Effector memory CD4-positive, alpha-beta T cell (primary cell): ENCODE results near the gene ST14.

Experiments used
- DNase-seq, 3 donors: peaks; one replicate each; pipeline ENCODE4 v3.0.0-alpha.2; 2020
- H3K27ac ChIP-seq: 2 replicates; pipeline ENCODE4 v1.7.0; 2013; ENCODE audit warnings: mild to moderate bottlenecking, low read length, moderate library complexity; ENCODE audit not compliant: insufficient read depth, poor library complexity, severe bottlenecking
- H3K27me3 ChIP-seq: replicated peaks from 2 replicates; pipeline ENCODE4 v1.7.0; 2013; ENCODE audit warnings: mild to moderate bottlenecking, low read length; ENCODE audit not compliant: insufficient read depth, control insufficient read depth, poor library complexity, severe bottlenecking
- H3K36me3 ChIP-seq: 2 replicates; pipeline ENCODE4 v1.7.0; 2013; ENCODE audit warnings: mild to moderate bottlenecking, low read length, moderate library complexity; ENCODE audit not compliant: control insufficient read depth, insufficient read depth
- H3K4me1 ChIP-seq: 2 replicates; pipeline ENCODE4 v1.7.0; 2013; ENCODE audit warnings: low read length, mild to moderate bottlenecking; ENCODE audit not compliant: control insufficient read depth, insufficient read depth, poor library complexity, severe bottlenecking
- H3K4me3 ChIP-seq: 2 replicates; pipeline ENCODE4 v1.7.0; 2013; ENCODE audit warnings: low read length, low read depth, mild to moderate bottlenecking; ENCODE audit not compliant: insufficient read depth, poor library complexity, severe bottlenecking
- H3K9me3 ChIP-seq: 2 replicates; pipeline ENCODE4 v1.7.0; 2013; ENCODE audit warnings: mild to moderate bottlenecking, low read length, moderate library complexity; ENCODE audit not compliant: control insufficient read depth

Gene ST14

DNA sequence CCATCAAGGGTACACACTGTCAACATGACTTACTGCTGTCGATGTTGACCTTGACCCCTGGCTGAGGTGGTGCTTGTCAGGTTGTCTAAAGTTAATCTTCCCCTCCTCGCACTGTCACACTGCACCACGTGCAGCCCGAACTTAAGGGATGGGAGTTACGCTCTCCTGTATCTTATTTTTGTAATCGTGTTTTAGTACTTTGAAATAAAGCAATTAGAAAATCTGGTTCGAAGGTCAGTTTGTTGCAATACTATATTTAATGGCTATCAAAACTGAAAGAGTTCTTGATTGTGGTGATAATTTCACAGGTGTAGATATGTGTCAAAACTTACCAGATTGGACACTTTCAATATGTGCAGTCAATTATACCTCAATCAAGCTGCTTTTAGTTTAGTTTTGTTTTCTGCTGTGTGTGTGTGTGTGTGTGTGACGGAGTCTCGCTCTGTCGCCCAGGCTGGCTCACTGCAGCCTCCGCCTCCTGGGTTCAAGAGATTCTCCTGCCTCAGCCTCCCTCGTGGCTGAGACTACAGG, 10.7 kb upstream of the ST14 start:
- no peak for DNase-seq
- H3K27me3 ChIP-seq, result no peaks in the 10 kb centered on the region
- H3K27ac ChIP-seq, result no peak overlapping the region
- H3K9me3 ChIP-seq, result no peaks in the 10 kb centered on the region
- no peak overlapping the region for H3K4me3 ChIP-seq
- peaks cover 8% of the 10 kb centered on the region for H3K4me1 ChIP-seq
- peaks cover under 1% of the 10 kb centered on the region for H3K36me3 ChIP-seq

DNA sequence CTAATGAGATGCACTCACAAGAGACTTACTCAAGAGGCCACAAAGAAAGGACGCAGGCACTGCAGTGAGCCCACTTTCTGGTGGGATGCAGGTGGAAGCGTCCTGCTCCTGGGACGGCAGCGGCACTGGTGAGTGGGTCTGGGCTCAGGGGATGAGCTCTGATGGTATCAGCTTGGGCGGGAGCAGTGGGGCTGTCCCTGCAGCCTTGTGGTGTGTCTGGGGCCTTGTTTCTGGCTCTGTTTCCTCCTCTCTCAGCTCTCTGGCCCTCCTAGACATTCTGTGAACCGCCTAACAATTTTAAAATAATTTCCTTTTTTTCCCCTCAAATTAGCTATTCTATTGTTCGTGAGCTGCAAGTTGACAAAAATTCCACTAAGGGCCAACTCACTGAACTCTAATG, 8.8 kb upstream of the ST14 start:
- DNase-seq, result no peak
- H3K9me3 ChIP-seq, result no peaks in the 10 kb centered on the region
- peaks cover 8% of the 10 kb centered on the region for H3K4me1 ChIP-seq
- H3K27me3 ChIP-seq, result no peaks in the 10 kb centered on the region
- H3K27ac ChIP-seq, result no peak overlapping the region
- no peak overlapping the region for H3K4me3 ChIP-seq
- no peaks in the 10 kb centered on the region for H3K36me3 ChIP-seq

DNA sequence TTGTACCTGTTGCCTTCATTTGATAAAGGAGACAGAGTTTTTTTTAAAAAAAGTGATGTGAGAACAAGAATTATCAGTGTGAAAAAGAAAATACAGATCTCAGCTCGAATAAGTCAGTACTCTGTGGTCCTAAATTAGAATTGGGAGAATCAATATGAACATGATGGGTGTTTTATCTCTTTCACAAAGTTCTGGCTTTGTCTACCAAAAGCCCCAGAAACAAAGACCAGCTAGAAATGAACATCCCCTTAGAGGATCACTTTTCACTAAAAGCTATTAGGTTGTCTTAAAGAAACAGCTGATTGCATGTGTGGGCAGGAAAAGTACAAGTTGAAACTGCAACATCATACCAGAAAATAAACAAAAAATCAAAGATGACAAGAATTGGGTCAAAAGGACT, 8.4 kb upstream of the ST14 start:
- peaks cover 8% of the 10 kb centered on the region for H3K4me1 ChIP-seq

DNA sequence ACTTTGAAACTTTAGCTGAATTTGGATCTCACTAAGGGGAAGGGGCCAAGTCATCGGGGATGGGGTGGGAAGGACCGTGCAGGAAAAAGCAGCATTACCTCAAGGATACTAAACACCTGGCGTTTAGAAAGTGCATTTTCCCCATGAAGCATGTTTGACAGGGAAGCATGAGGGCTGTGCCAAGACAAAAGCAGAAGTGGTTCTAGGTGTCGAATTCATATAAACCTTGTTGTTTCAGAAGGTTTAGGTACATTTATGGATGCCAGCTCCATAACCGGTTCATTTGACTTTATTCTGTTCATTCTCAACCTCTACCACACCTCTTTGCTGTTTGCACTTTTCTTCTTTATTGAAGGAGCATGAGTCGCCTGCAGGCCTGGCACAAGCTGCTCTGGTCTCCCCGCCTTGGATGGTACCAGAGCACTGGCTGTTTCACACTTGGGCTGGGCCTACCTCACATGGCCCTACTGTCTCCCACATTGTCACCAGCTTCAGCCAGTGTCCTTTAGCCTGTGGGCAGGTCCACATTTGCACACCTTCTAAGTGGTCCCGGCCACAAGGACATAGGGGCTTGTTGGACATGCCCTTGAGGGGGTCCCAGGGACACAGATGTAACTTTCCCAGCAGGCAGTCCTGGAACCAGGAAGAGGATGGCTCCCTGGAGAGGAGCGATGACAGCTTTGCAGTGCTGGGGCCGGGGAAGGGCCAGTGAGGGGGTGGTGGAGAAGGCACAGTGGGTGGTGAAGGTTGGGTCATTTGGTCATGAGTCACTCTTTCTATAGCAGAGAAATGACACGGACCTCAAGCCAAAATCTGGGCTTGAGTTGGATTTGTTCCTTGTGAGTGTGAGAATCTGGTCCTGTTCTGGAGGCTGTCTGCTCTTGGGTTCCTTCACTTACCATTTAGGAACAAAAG, 3.2 kb upstream of the ST14 start:
- Histone ChIP-seq H3K4me1 (peaks cover 11% of the 10 kb centered on the region), H3K27ac (no peak overlapping the region), H3K36me3 (no peaks in the 10 kb centered on the region), H3K9me3 (no peaks in the 10 kb centered on the region), H3K27me3 (no peaks in the 10 kb centered on the region), H3K4me3 (no peak overlapping the region)
- no peak for DNase-seq

More for the DNA sequence above, 8.4 kb upstream of the ST14 start:
- H3K36me3 ChIP-seq, result no peaks in the 10 kb centered on the region
- H3K9me3 ChIP-seq, result no peaks in the 10 kb centered on the region
- DNase-seq, result no peak
- H3K27ac ChIP-seq, result no peak overlapping the region
- H3K4me3 ChIP-seq, result no peak overlapping the region
- no peaks in the 10 kb centered on the region for H3K27me3 ChIP-seq

DNA sequence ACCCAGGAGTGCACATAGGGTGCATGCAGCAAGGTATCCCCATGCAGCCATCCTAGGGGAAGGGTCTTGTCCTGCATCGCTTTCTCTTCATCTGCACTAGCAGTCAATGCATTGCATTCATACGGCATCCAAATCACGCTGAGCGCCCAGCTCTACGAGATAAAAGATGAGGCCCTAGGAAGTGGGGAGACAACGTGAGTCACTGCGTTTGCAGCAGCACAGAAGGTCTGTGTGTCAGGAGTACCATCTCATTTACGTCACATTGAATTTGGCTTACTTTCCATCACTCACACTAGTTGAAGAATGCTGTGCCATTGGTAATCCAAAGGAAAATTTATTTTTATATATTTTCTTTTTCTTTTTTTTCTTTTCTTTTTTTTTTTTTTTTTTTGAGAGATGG, 2.5 kb upstream of the ST14 start:
- peaks cover 11% of the 10 kb centered on the region for H3K4me1 ChIP-seq
- no peak for DNase-seq
- H3K4me3 ChIP-seq, result no peak overlapping the region
- no peak overlapping the region for H3K27ac ChIP-seq
- H3K9me3 ChIP-seq, result no peaks in the 10 kb centered on the region
- no peaks in the 10 kb centered on the region for H3K36me3 ChIP-seq
- no peaks in the 10 kb centered on the region for H3K27me3 ChIP-seq

DNA sequence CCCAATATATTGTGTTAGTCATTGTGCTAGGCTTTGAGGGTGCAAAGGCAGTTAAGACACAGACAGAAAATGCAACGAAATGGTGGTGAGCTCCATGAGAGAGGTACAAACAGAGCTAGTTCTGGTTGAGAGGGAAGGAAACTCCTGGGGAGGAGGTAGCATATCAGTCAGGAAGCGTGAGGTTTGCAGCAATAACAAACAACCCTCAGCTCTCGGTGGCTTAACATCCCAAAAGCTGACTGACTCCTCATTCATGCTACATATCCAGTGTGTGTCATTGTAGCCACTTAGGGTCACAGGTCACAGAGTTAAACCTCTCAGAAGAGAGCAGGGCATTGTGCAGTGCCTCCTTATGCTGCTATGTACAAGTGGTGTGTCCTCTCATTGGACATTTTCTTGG, 1.7 kb upstream of the ST14 start:
- H3K4me3 ChIP-seq, result no peak overlapping the region
- H3K4me1 ChIP-seq, result peaks cover 11% of the 10 kb centered on the region
- no peak for DNase-seq
- H3K36me3 ChIP-seq, result no peaks in the 10 kb centered on the region
- no peaks in the 10 kb centered on the region for H3K27me3 ChIP-seq
- H3K9me3 ChIP-seq, result no peaks in the 10 kb centered on the region
- no peak overlapping the region for H3K27ac ChIP-seq

DNA sequence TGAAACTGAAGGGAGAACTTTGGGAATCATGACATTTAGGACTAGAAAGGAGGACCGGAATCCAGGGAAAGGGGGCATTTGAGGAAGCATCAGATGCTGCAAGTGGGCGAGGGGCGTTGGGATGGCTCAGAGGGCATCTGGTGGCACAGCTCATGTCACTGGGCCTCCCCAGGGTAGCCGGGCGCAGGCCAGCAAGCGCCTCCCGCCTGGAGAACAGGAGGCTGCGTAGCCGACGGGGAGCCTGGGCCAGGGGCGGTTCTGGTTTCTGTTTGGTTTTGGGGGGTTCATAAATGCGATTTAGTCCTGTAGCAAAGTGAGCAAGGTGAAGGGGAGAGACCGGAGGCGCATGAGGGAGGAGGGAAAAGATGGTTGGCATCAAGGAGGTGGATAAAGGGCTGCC, 443 bp upstream of the ST14 start:
- H3K36me3 ChIP-seq, result no peaks in the 10 kb centered on the region
- H3K9me3 ChIP-seq, result no peaks in the 10 kb centered on the region
- peaks cover 11% of the 10 kb centered on the region for H3K4me1 ChIP-seq
- no peak overlapping the region for H3K27ac ChIP-seq
- no peak for DNase-seq
- H3K4me3 ChIP-seq, result no peak overlapping the region
- H3K27me3 ChIP-seq, result no peaks in the 10 kb centered on the region

DNA sequence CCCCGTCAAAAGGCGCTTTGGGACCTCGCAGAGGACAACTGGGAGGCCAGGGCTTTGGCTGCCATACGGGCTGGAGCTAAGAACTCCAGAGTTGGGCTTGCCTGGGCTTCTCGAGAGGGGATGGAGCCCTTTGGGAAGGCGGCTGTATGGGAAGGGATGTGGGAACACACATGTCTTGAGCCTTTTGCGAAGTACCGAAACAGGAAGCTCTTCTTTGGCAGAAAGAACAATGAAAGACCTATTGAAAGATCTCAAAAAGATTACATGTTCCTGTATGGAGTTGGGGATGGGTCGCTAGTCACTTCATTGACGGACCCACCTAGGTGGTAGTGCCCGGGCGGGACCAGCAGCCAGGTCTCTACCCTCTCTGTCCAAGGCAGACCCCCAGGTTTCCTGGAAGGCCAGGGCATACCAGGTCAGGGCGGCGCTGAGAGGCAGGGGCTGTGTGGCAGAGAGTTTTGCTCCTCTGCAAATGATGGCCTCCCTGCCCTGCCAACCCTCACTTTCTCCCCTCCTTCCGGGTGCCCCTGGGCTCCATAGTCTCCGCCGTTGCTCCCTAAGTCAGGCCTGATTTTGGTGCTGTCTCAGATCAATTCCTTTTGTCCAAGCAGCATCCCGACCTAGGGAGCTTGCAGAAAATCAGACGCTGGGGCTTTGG, 1.0 kb downstream of the ST14 start:
- Histone ChIP-seq H3K4me3 (no peak overlapping the region), H3K27ac (no peak overlapping the region), H3K4me1 (peaks cover 11% of the 10 kb centered on the region), H3K36me3 (no peaks in the 10 kb centered on the region), H3K9me3 (no peaks in the 10 kb centered on the region), H3K27me3 (no peaks in the 10 kb centered on the region)
- no peak for DNase-seq

DNA sequence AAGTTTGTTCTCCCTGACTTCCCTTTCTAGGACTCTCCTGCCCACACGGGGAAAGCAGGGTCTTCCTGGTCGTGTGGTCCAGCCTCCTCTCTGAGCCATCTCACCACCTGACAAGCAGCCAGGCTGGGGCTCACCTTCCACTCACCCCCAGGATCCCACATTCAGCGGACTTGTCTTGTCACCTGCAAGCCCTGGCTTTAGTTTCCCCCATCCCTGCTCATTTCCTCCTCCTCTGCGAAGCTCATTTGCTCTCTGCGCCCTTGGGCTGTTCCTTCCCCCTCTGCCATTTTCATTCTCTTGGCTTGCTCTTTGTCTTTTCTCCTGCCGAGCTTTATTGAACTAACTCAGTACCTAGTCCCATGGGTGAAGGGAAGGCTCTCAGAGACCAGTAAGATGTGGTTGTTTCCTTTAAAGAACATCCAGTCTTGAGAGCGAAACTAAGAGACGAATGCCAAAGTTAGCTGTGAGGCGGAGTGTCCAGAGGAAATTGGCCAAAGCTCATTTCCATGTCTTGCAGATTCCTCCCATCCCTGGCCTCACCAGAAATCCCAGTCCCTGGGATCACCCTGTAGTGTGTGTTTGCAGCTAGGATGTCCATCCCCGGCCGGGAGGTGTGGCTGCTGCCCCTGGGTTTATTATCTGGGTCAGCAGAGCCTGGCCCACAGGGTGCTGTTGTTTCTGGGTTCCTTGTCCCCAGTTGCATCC, 2.0 kb downstream of the ST14 start:
- Histone ChIP-seq H3K4me1 (peaks cover 11% of the 10 kb centered on the region), H3K27me3 (no peaks in the 10 kb centered on the region), H3K27ac (no peak overlapping the region)

More for the DNA sequence above, 2.0 kb downstream of the ST14 start:
- H3K36me3 ChIP-seq, result no peaks in the 10 kb centered on the region
- no peak overlapping the region for H3K4me3 ChIP-seq
- no peak for DNase-seq
- H3K9me3 ChIP-seq, result no peaks in the 10 kb centered on the region
